PC-3 (cell line): Measurements from ENCODE around the gene PCNT. TPM values are rescaled to one million over a fixed set of nuclear protein-coding genes. Genes with fewer than 3 reads are reported as not detected.

Experiments used
- ATAC-seq: fragments of 200-7000 bp; cut with Tn5 transposase; 2 replicates; pipeline ENCODE4 v1.9.1; 2020; ENCODE audit warnings: mild to moderate bottlenecking, moderate library complexity
- BruUV-seq: library from RNA; stranded (reverse); fragments of 400-500 nt; replicated peaks from 2 replicates; lab custom pipeline; 2021; lab: Mats Ljungman, UMichigan
- CTCF ChIA-PET: fragments of 300-600 bp; sonication (Branson Sonifier 250); formaldehyde crosslinking; loops from one replicate; lab custom pipeline; 2022; ENCODE audit warnings: antibody characterized with exemption; lab: Charles Lee
- POLR2A ChIA-PET: fragments of 300-600 bp; sonication (Branson Sonifier 250); formaldehyde crosslinking; loops from one replicate; lab custom pipeline; 2022; ENCODE audit warnings: antibody characterized with exemption; ENCODE audit not compliant: unreplicated experiment; lab: Charles Lee
- DNase-seq: peaks from one replicate; pipeline ENCODE4 v3.0.0-alpha.2; 2015
- H2AFZ ChIP-seq: fragments of 300-600 bp; sonication (generic); 2 replicates; pipeline ENCODE4 v1.6.0; 2016; ENCODE audit warnings: antibody characterized with exemption, low read length
- H3F3A ChIP-seq: fragments of 300-600 bp; sonication (generic); one replicate; pipeline ENCODE4 v1.6.0; 2017; ENCODE audit warnings: antibody characterized with exemption, low read length, control low read depth, mild to moderate bottlenecking; ENCODE audit not compliant: unreplicated experiment
- H3K27ac ChIP-seq: fragments of 300-600 bp; sonication (generic); 2 replicates; pipeline ENCODE4 v1.5.1; 2016; ENCODE audit warnings: mild to moderate bottlenecking, low read length
- H3K27me3 ChIP-seq: fragments of 300-600 bp; sonication (generic); 2 replicates; pipeline ENCODE4 v1.6.1; 2016; ENCODE audit warnings: low read length, mixed read lengths
- H3K36me3 ChIP-seq: fragments of 300-600 bp; sonication (generic); 2 replicates; pipeline ENCODE4 v1.6.1; 2016; ENCODE audit warnings: low read depth, mixed run types, low read length, mixed read lengths
- H3K4me1 ChIP-seq: fragments of 300-600 bp; sonication (generic); 2 replicates; pipeline ENCODE4 v1.5.1; 2016; ENCODE audit warnings: low read length; ENCODE audit not compliant: insufficient read depth
- H3K4me2 ChIP-seq: fragments of 300-600 bp; sonication (generic); 2 replicates; pipeline ENCODE4 v1.6.0; 2016; ENCODE audit warnings: low read length
- H3K4me3 ChIP-seq: fragments of 300-600 bp; sonication (generic); 2 replicates; pipeline ENCODE4 v1.5.1; 2016; ENCODE audit warnings: mild to moderate bottlenecking, low read length, mixed read lengths
- H3K79me2 ChIP-seq: fragments of 300-600 bp; sonication (generic); 2 replicates; pipeline ENCODE4 v1.6.1; 2017; ENCODE audit warnings: low read length, mixed read lengths
- H3K9ac ChIP-seq: fragments of 300-600 bp; sonication (generic); 2 replicates; pipeline ENCODE4 v1.6.0; 2016; ENCODE audit warnings: mild to moderate bottlenecking, low read length
- H3K9me2 ChIP-seq: fragments of 300-600 bp; sonication (generic); replicated peaks from 2 replicates; pipeline ENCODE4 v1.6.1; 2016; ENCODE audit warnings: mixed run types, low read length, mixed read lengths
- H3K9me3 ChIP-seq: fragments of 300-600 bp; sonication (generic); 2 replicates; pipeline ENCODE4 v1.6.1; 2016; ENCODE audit warnings: low read length, mixed read lengths
- H4K20me1 ChIP-seq: fragments of 300-600 bp; sonication (generic); 2 replicates; pipeline ENCODE4 v1.6.1; 2016; ENCODE audit warnings: low read length, mixed read lengths
- CTCF ChIP-seq: fragments of 300-600 bp; sonication (generic); conservative IDR thresholded peaks from 2 replicates; pipeline ENCODE4 v1.5.1; 2017; ENCODE audit warnings: antibody characterized with exemption, low read depth, mild to moderate bottlenecking, low read length
- EZH2 ChIP-seq: fragments of 300-600 bp; sonication (generic); IDR thresholded peaks from one replicate; pipeline ENCODE4 v1.6.1; 2017; ENCODE audit warnings: antibody characterized with exemption, mild to moderate bottlenecking, low read length; ENCODE audit not compliant: unreplicated experiment
- EZH2phosphoT487 ChIP-seq: fragments of 300-600 bp; sonication (generic); IDR thresholded peaks from 2 replicates; pipeline ENCODE4 v1.6.1; 2018; ENCODE audit warnings: mild to moderate bottlenecking, antibody characterized with exemption, low read length, borderline replicate concordance
- intact Hi-C: fragments of 100-400 bp; cut with micrococcal nuclease; formaldehyde crosslinking; loops from 2 replicates; pipeline ENCODE4 v1.9.0; 2023
- total RNA-seq: library from RNA; depleted of rRNA; stranded (reverse); fragments of >200 nt; gene quantifications from 2 replicates; pipeline ENCODE4 v1.2.3, GENCODE V29; 2014

Gene PCNT
- total RNA-seq, 1 experiment from 2014 or later = 51.4 TPM

- Histone ChIP-seq H3K4me1 (peaks cover 28% of the 10 kb centered on the region), H3K4me2 (peak overlapping the region; percentile 91), H3K36me3 (peaks cover 10% of the 10 kb centered on the region; the same call in 1 of the 2 replicates), H3K27ac (peak overlapping the region; percentile 70), H3K9ac (peak overlapping the region; percentile 97), H3K9me3 (no peaks in the 10 kb centered on the region), H2AFZ (peak overlapping the region; percentile 77), H3K79me2 (peaks cover 92% of the 10 kb centered on the region), H3K27me3 (no peaks in the 10 kb centered on the region), H4K20me1 (no peaks in the 10 kb centered on the region), H3F3A (no peaks in the 10 kb centered on the region), H3K4me3 (peak overlapping the region; percentile 69), H3K9me2 (no peaks in the 10 kb centered on the region)
- DNase-seq (peak; percentile 25), ATAC-seq (peak; percentile 8)
- intact Hi-C loops = loop anchor here (1.0 kb wide), 1 partner anchor 51 kb away; no protein-coding TSS in a partner anchor
- TF ChIP-seq CTCF (no peak), EZH2phosphoT487 (no peak), EZH2 (no peak)
- BruUV-seq = no TSS peak
- CTCF ChIA-PET = interaction anchor here (0.5 kb wide), 1 partner anchor 74 kb away, joined by 3 read pairs; no protein-coding TSS in a partner anchor
- POLR2A ChIA-PET = interaction anchor here (0.6 kb wide), 1 partner anchor 78 kb away, joined by 4 read pairs; no protein-coding TSS in a partner anchor
Measured at GRCh38 chr21:46457801-46458314, 133.9 kb downstream of the PCNT start.

- CTCF ChIA-PET = interaction anchor here (0.5 kb wide), 1 partner anchor 73 kb away, joined by 3 read pairs; no protein-coding TSS in a partner anchor
- Histone ChIP-seq H4K20me1 (no peaks in the 10 kb centered on the region), H3K9me2 (no peaks in the 10 kb centered on the region), H3K4me2 (peak within 1 kb of the TSS; percentile 98), H3K27me3 (no peaks in the 10 kb centered on the region), H3F3A (no peaks in the 10 kb centered on the region), H3K79me2 (peaks cover 91% of the 10 kb centered on the region), H3K9ac (peak within 1 kb of the TSS; percentile 97), H3K9me3 (no peaks in the 10 kb centered on the region), H3K36me3 (peaks cover 15% of the 10 kb centered on the region; the same call in 1 of the 2 replicates), H3K4me1 (peaks cover 28% of the 10 kb centered on the region), H3K27ac (peak within 1 kb of the TSS; percentile 70), H2AFZ (peak within 1 kb of the TSS; percentile 78), H3K4me3 (peak within 1 kb of the TSS; percentile 89)
- no TSS peak for BruUV-seq
- ATAC-seq (peak; percentile 95), DNase-seq (peak; percentile 99)
- intact Hi-C loops = loop anchor here (1.0 kb wide), 1 partner anchor 51 kb away; no protein-coding TSS in a partner anchor
- TF ChIP-seq CTCF = no peak
- POLR2A ChIA-PET = interaction anchor here (0.6 kb wide), 1 partner anchor 77 kb away, joined by 4 read pairs; no protein-coding TSS in a partner anchor
Measured at GRCh38 chr21:46458315-46459023, 134.5 kb downstream of the PCNT start, which contains the start of gene DIP2A. Gene DIP2A, plus strand, starts transcription at chr21:46458891. Its CDS starts 241 bp downstream, at chr21:46459132.
